B cell (primary cell): ENCODE results near the gene SLC1A4. TPM values are rescaled to one million over a fixed set of nuclear protein-coding genes. Genes with fewer than 3 reads are reported as not detected.

Experiments
- ATAC-seq: fragments of 200-7000 bp; cut with Tn5 transposase; one replicate; pipeline ENCODE4 v1.10.0; 2021; ENCODE audit warnings: low read depth, mild to moderate bottlenecking, moderate number of reproducible peaks, moderate library complexity
- CTCF ChIA-PET: fragments of 350-600 bp; sonication (Branson Sonifier 250); formaldehyde crosslinking; loops from one replicate; lab custom pipeline; 2021; ENCODE audit warnings: antibody characterized with exemption, inconsistent platforms; lab: Charles Lee
- POLR2A ChIA-PET: fragments of 350-600 bp; sonication (Branson Sonifier 250); formaldehyde crosslinking; loops from one replicate; lab custom pipeline; 2021; ENCODE audit warnings: antibody characterized with exemption; lab: Charles Lee
- DNase-seq: peaks from one replicate; pipeline ENCODE4 v3.0.0; 2013
- H2AFZ ChIP-seq: 2 replicates; pipeline ENCODE4 v1.6.1; 2012; ENCODE audit warnings: mild to moderate bottlenecking, low read depth, low read length; ENCODE audit not compliant: insufficient read depth, poor library complexity, severe bottlenecking
- H3K27ac ChIP-seq, 2 donors: 1 replicate in 1 of 2; 2 replicates in 1 of 2; pipeline ENCODE4 v1.5.1; 2012 to 2013; ENCODE audit warnings: low read length in 2 of 2, mild to moderate bottlenecking in 2 of 2, moderate library complexity in 1 of 2
- H3K27me3 ChIP-seq, 4 experiments: fragments of 200-600 bp in 1 of 4; sonication (generic) in 1 of 4; replicated peaks in 1 of 4; 1 replicate in 2 of 4; 2 replicates in 2 of 4; pipeline versions ENCODE4 v1.6.1 to v1.7.0; 2013 to 2016; ENCODE audit warnings: low read length in 3 of 4, mild to moderate bottlenecking in 2 of 4, mixed read lengths in 1 of 4, moderate library complexity in 1 of 4; ENCODE audit not compliant: insufficient read depth in 4 of 4, control insufficient read depth in 3 of 4; ENCODE audit errors: control extremely low read depth in 1 of 4
- H3K36me3 ChIP-seq, 2 experiments: replicated peaks in 1 of 2; 1 replicate in 1 of 2; 2 replicates in 1 of 2; pipeline versions ENCODE4 v1.6.1 to v1.7.1; 2013; ENCODE audit warnings: low read length in 1 of 2; ENCODE audit not compliant: insufficient read depth in 2 of 2, control insufficient read depth in 1 of 2; ENCODE audit errors: control extremely low read depth in 1 of 2, extremely low read depth in 1 of 2
- H3K4me1 ChIP-seq, 2 donors: fragments of 200-600 bp in 1 of 2; sonication (generic) in 1 of 2; 1 replicate in 1 of 2; 2 replicates in 1 of 2; pipeline versions ENCODE4 v1.5.1 to v1.6.1; 2013 to 2017; ENCODE audit warnings: low read length in 2 of 2; ENCODE audit not compliant: control insufficient read depth in 2 of 2, insufficient read depth in 2 of 2
- H3K4me2 ChIP-seq: replicated peaks from 2 replicates; pipeline ENCODE3; 2012; ENCODE audit warnings: mild to moderate bottlenecking, low read depth, low read length; ENCODE audit not compliant: poor library complexity, severe bottlenecking
- H3K4me3 ChIP-seq, 5 experiments: fragments of 200-600 bp in 1 of 5; sonication (generic) in 1 of 5; 1 replicate in 3 of 5; 2 replicates in 2 of 5; pipeline versions ENCODE4 v1.5.1 to v1.7.0; 2011 to 2016; ENCODE audit warnings: low read length in 4 of 5, mild to moderate bottlenecking in 4 of 5, low read depth in 2 of 5, control low read depth in 1 of 5, moderate library complexity in 1 of 5; ENCODE audit not compliant: insufficient read depth in 1 of 5; ENCODE audit errors: control extremely low read depth in 1 of 5, extremely low read depth in 1 of 5
- H3K79me2 ChIP-seq: fragments of 200-600 bp; sonication (generic); one replicate; pipeline ENCODE4 v1.6.0; 2016; ENCODE audit warnings: low read length; ENCODE audit not compliant: control insufficient read depth, insufficient read depth
- H3K9ac ChIP-seq: fragments of 200-600 bp; sonication (generic); 2 replicates; pipeline ENCODE4 v1.6.1; 2017; ENCODE audit warnings: mild to moderate bottlenecking, low read length, moderate library complexity
- H3K9me3 ChIP-seq, 3 donors: one replicate each; pipeline versions ENCODE4 v1.6.1 to v1.7.1; 2013; ENCODE audit warnings: low read length in 2 of 3; ENCODE audit not compliant: control insufficient read depth in 2 of 3, insufficient read depth in 1 of 3; ENCODE audit errors: control extremely low read depth in 1 of 3
- H4K20me1 ChIP-seq: 2 replicates; pipeline ENCODE4 v1.6.0; 2012; ENCODE audit warnings: mild to moderate bottlenecking, low read length; ENCODE audit not compliant: insufficient read depth, control insufficient read depth, poor library complexity, severe bottlenecking
- H3K27ac Mint-ChIP-seq: one replicate; pipeline ENCODE4 v1.8.0; 2021; ENCODE audit warnings: mixed read lengths
- H3K27me3 Mint-ChIP-seq: one replicate; pipeline ENCODE4 v1.8.0; 2021; ENCODE audit warnings: mixed read lengths
- H3K4me1 Mint-ChIP-seq: one replicate; pipeline ENCODE4 v1.8.0; 2021; ENCODE audit warnings: mixed read lengths
- H3K4me3 Mint-ChIP-seq: one replicate; pipeline ENCODE4 v1.8.0; 2021; ENCODE audit warnings: mixed read lengths
- H3K9me3 Mint-ChIP-seq: one replicate; pipeline ENCODE4 v1.8.0; 2022; ENCODE audit warnings: mixed read lengths; ENCODE audit not compliant: insufficient read depth
- CTCF ChIP-seq: fragments of 200-600 bp; IDR thresholded peaks from one replicate; pipeline ENCODE4 v1.8.0; 2022; ENCODE audit warnings: antibody characterized with exemption, mild to moderate bottlenecking
- EZH2 ChIP-seq: IDR thresholded peaks from 2 replicates; pipeline ENCODE4 v1.6.1; 2012; ENCODE audit warnings: borderline replicate concordance, low read depth, mild to moderate bottlenecking, moderate library complexity, low read length; ENCODE audit not compliant: insufficient read depth, poor library complexity, severe bottlenecking
- WGBS: methylation state at CpG from one replicate; pipeline ENCODE4 v1.1.5; 2013; ENCODE audit warnings: missing lambda C conversion rate; ENCODE audit not compliant: insufficient coverage; 5-methylcytosine and 5-hydroxymethylcytosine counted together
- intact Hi-C: fragments of 100-400 bp; cut with micrococcal nuclease; formaldehyde crosslinking; loops from one replicate; pipeline ENCODE4 v1.10.0; 2022
- polyA plus RNA-seq: library from polyadenylated mRNA; depleted of rRNA; stranded (reverse); fragments of >200 nt; gene quantifications from 2 replicates; pipeline ENCODE4 v1.2.3, GENCODE V29; 2012
- total RNA-seq, 2 donors: library from RNA; stranded (reverse); fragments of 120-200 nt in 1 of 2; gene quantifications; 1 replicate in 1 of 2; 2 replicates in 1 of 2; pipeline versions ENCODE4 v1.2.3 to v1.2.4, GENCODE V29; 2013 to 2022

SLC1A4 gene
- total and polyA plus RNA-seq, 2 donors (not counting 1 experiment from before 2014, with no cell fraction given) = 1.7 to 15.7 TPM

- Histone ChIP-seq H4K20me1 (no peaks in the 10 kb centered on the region), H2AFZ (no peak overlapping the region), H3K9me3 (peaks cover 2 to 4% (median 2%) of the 10 kb centered on the region in 3 donors), H3K27me3 (no peaks in the 10 kb centered on the region), H3K4me1 (no peaks in the 10 kb centered on the region), H3K27ac (no peak overlapping the region), H3K4me2 (no peak overlapping the region), H3K4me3 (no peak overlapping the region), H3K36me3 (no peaks in the 10 kb centered on the region), H3K9ac (no peak overlapping the region), H3K79me2 (no peaks in the 10 kb centered on the region)
- no peak for ATAC-seq
- Mint-ChIP-seq H3K4me1 (peaks cover 2% of the 10 kb centered on the region), H3K4me3 (no peak overlapping the region), H3K27ac (no peak overlapping the region), H3K27me3 (no peaks in the 10 kb centered on the region), H3K9me3 (peaks cover 3% of the 10 kb centered on the region)
- no peak for TF ChIP-seq CTCF
- no peak for TF ChIP-seq EZH2
- no peak for DNase-seq
- CTCF ChIA-PET = interaction anchor here (1.4 to 1.5 kb wide), 2 partner anchors 16 to 39 kb away, joined by 3 read pairs; no protein-coding TSS in a partner anchor
- intact Hi-C loops = no loop called here
- 100% methylated on average over 5 of the region's 9 CpGs for WGBS
- POLR2A ChIA-PET = no interaction called here
These were observed 31.9 kb upstream of the SLC1A4 start for GRCh38 chr2:64957109-64957903.

- no peaks in the 10 kb centered on the region for H3K27me3 Mint-ChIP-seq
- Histone ChIP-seq H2AFZ (no peak overlapping the region), H3K79me2 (no peaks in the 10 kb centered on the region), H3K9ac (no peak overlapping the region), H3K27ac (no peak overlapping the region), H3K4me2 (no peak overlapping the region), H3K4me1 (no peaks in the 10 kb centered on the region), H3K9me3 (peaks cover 2 to 4% (median 2%) of the 10 kb centered on the region in 3 donors), H4K20me1 (no peaks in the 10 kb centered on the region), H3K36me3 (no peaks in the 10 kb centered on the region), H3K4me3 (no peak overlapping the region), H3K27me3 (no peaks in the 10 kb centered on the region)
- intact Hi-C loops = no loop called here
- WGBS = 100% methylated on average over 6 of the region's 9 CpGs
- H3K9me3 Mint-ChIP-seq = peaks cover 3% of the 10 kb centered on the region
- ATAC-seq (no peak), DNase-seq (no peak)
- ChIA-PET CTCF (no interaction called here), POLR2A (no interaction called here)
- no peak overlapping the region for H3K27ac Mint-ChIP-seq
- no peak overlapping the region for H3K4me3 Mint-ChIP-seq
- TF ChIP-seq EZH2 (no peak), CTCF (no peak)
- no peaks in the 10 kb centered on the region for H3K4me1 Mint-ChIP-seq
These were observed 30.6 kb upstream of the SLC1A4 start for GRCh38 chr2:64958556-64958955.
